Neutrophil (primary cell): Measurements from ENCODE around the gene GLMP.
A peak's percentile ranks its signal among the peaks of the same experiment; 100 is the strongest.

ENCODE experiments used
- H3K27ac ChIP-seq: fragments of 200-600 bp; sonication (generic); 2 replicates; pipeline ENCODE4 v1.5.1; 2016; ENCODE audit warnings: mild to moderate bottlenecking, moderate library complexity
- H3K27me3 ChIP-seq: fragments of 200-600 bp; sonication (generic); 2 replicates; pipeline ENCODE4 v1.6.0; 2016; ENCODE audit warnings: mild to moderate bottlenecking
- H3K36me3 ChIP-seq: fragments of 200-600 bp; sonication (generic); 2 replicates; pipeline ENCODE4 v1.5.1; 2017
- H3K4me1 ChIP-seq, 2 experiments: fragments of 200-600 bp in 1 of 2; sonication (generic) in 1 of 2; 1 replicate in 1 of 2; 2 replicates in 1 of 2; pipeline versions ENCODE4 v1.5.1 to v1.6.1; 2013 to 2016; ENCODE audit warnings: low read depth in 1 of 2, low read length in 1 of 2, mild to moderate bottlenecking in 1 of 2, moderate library complexity in 1 of 2; ENCODE audit not compliant: control insufficient read depth in 1 of 2, insufficient read depth in 1 of 2
- H3K4me3 ChIP-seq, 2 experiments: fragments of 200-600 bp in 1 of 2; sonication (generic) in 1 of 2; 1 replicate in 1 of 2; 2 replicates in 1 of 2; pipeline ENCODE4 v1.5.1; 2013 to 2016; ENCODE audit warnings: low read depth in 1 of 2, low read length in 1 of 2, mild to moderate bottlenecking in 1 of 2, moderate library complexity in 1 of 2
- H3K9me3 ChIP-seq: fragments of 200-600 bp; sonication (generic); 2 replicates; pipeline ENCODE4 v1.5.1; 2016
- TF ChIP-seq, protein P1 (sequence below): fragments of 200-600 bp; sonication (generic); IDR thresholded peaks from 2 replicates; pipeline ENCODE4 v1.5.1; 2016; ENCODE audit warnings: antibody characterized with exemption

Gene GLMP

DNA sequence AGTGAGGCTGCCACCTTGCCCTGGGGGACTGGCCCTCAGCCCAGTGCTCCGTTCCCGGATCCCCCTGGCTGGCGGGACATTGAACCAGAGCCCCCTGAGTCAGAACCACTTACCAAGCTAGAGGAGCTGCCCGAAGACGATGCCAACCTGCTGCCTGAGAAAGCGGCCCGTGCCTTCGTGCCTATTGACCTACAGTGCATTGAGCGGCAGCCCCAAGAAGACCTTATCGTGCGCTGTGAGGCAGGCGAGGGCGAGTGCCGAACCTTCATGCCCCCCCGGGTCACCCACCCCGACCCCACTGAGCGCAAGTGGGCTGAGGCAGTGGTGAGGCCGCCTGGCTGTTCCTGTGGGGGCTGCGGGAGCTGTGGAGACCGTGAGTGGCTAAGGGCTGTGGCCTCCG lies 10.0 kb downstream of the GLMP start:
- no peak overlapping the region for H3K4me3 ChIP-seq
- H3K27ac ChIP-seq = peak overlapping the region; percentile 61
- no peaks in the 10 kb centered on the region for H3K9me3 ChIP-seq
- peaks cover 35% of the 10 kb centered on the region for H3K36me3 ChIP-seq
- peaks cover 45 to 48% of the 10 kb centered on the region in 2 experiments for H3K4me1 ChIP-seq
- TF ChIP-seq, protein P1, sequence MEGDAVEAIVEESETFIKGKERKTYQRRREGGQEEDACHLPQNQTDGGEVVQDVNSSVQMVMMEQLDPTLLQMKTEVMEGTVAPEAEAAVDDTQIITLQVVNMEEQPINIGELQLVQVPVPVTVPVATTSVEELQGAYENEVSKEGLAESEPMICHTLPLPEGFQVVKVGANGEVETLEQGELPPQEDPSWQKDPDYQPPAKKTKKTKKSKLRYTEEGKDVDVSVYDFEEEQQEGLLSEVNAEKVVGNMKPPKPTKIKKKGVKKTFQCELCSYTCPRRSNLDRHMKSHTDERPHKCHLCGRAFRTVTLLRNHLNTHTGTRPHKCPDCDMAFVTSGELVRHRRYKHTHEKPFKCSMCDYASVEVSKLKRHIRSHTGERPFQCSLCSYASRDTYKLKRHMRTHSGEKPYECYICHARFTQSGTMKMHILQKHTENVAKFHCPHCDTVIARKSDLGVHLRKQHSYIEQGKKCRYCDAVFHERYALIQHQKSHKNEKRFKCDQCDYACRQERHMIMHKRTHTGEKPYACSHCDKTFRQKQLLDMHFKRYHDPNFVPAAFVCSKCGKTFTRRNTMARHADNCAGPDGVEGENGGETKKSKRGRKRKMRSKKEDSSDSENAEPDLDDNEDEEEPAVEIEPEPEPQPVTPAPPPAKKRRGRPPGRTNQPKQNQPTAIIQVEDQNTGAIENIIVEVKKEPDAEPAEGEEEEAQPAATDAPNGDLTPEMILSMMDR = no peak
- no peaks in the 10 kb centered on the region for H3K27me3 ChIP-seq

DNA sequence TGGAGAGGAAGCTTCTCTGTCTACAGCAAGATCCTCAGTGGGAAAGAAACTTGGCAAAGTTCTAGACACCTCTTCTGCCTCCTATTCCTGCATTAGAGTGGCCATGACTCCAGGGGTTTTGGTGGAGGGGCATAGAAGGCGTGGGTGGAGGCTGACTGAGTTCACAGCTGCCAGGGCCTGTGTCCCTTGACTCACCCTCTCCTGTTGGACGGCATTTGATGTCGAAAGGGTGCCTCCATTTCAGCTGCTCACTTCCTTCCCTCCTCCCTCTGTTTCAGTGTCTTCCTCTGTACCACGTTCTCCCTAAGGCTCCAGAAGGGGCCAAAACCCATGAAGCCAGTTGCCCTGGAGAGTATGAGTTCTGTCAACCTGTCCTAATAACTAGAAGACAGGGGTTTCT lies 10.7 kb downstream of the GLMP start:
- H3K4me3 ChIP-seq = no peak overlapping the region
- peak overlapping the region; percentile 61 for H3K27ac ChIP-seq
- TF ChIP-seq, protein P1 = no peak

GRCh38 chr1:156284112-156284511 lies 11.4 kb downstream of the GLMP start, which contains the start of gene TMEM79:
TMEM79 (plus strand) TSS chr1:156284325; CDS start chr1:156285227, 902 bp downstream.
- Histone ChIP-seq H3K4me1 (peaks cover 57 to 61% of the 10 kb centered on the region in 2 experiments), H3K27me3 (no peaks in the 10 kb centered on the region), H3K4me3 (peak within 1 kb of the TSS; percentile 90 to 92), H3K9me3 (no peaks in the 10 kb centered on the region), H3K27ac (peak within 1 kb of the TSS; percentile 94), H3K36me3 (peaks cover 30% of the 10 kb centered on the region)
- TF ChIP-seq, protein P1 = no peak

More for the DNA sequence above, 10.7 kb downstream of the GLMP start:
- Histone ChIP-seq H3K9me3 (no peaks in the 10 kb centered on the region), H3K36me3 (peaks cover 32% of the 10 kb centered on the region), H3K27me3 (no peaks in the 10 kb centered on the region), H3K4me1 (peaks cover 52 to 55% of the 10 kb centered on the region in 2 experiments)

GRCh38 chr1:156283521-156283920 lies 12.0 kb downstream of the GLMP start:
- H3K9me3 ChIP-seq = no peaks in the 10 kb centered on the region
- no peaks in the 10 kb centered on the region for H3K27me3 ChIP-seq
- H3K4me1 ChIP-seq = peaks cover 63 to 67% of the 10 kb centered on the region in 2 experiments
- TF ChIP-seq, protein P1 = no peak
- H3K27ac ChIP-seq = peak overlapping the region; percentile 94
- H3K36me3 ChIP-seq = peaks cover 30% of the 10 kb centered on the region
- H3K4me3 ChIP-seq = peak overlapping the region; percentile 90 to 92

DNA sequence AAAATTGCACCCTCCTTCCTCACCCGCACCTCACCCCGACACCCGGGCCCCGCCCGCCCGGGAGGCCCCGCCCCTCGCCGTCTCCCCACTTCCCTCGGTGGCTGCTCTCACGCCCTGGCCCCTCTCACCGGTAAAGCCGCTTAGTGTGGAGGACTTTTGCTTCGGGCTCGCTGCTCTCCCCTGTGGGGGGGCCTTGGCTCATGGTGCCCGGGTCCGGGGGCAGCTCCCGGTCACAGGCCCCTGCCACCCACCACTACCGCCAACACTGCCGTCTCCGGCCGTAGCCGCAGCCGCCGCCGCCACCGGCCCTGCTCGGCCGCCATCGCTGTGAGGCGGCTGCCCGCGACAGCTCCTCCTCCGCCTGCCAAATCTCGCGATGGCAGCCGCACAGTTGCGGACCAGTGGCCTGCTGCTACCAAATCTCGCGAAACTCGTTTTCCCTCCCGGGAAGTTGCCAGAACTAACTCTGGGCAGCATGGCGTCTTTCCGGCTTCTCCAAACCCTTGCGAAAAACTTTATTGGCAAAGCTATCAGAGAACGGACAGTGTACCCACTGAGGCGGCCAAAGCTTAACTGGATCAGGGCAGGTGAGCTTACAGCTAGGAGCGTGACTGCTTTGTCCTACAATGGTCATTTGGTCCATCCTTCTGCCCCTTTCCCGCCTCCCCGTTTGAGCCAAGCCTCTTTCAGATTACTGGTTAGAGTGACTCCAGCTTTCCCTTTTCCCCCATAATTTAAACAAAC lies 12.8 kb downstream of the GLMP start, which contains the start of gene SMG5:
TSS of gene SMG5 (minus strand) at position 347 of the 744 bp plus-strand sequence. CDS start at position 202, 145 bp downstream.
- H3K4me3 ChIP-seq = peak within 1 kb of the TSS; percentile 90 to 92
- peak within 1 kb of the TSS; percentile 94 for H3K27ac ChIP-seq
- H3K27me3 ChIP-seq = no peaks in the 10 kb centered on the region
- peaks cover 72 to 76% of the 10 kb centered on the region in 2 experiments for H3K4me1 ChIP-seq
- TF ChIP-seq, protein P1 = peak; percentile 39
- H3K9me3 ChIP-seq = no peaks in the 10 kb centered on the region
- peaks cover 33% of the 10 kb centered on the region for H3K36me3 ChIP-seq
